ENCODE measurements around the gene PLXNA4. TPM values are rescaled to one million over a fixed set of nuclear protein-coding genes. Genes with fewer than 3 reads are reported as not detected.
A peak's percentile ranks its signal among the peaks of the same experiment; 100 is the strongest.

PLXNA4 gene
- total RNA-seq, 1 experiment from 2014 or later, result 11.2 TPM

DNA sequence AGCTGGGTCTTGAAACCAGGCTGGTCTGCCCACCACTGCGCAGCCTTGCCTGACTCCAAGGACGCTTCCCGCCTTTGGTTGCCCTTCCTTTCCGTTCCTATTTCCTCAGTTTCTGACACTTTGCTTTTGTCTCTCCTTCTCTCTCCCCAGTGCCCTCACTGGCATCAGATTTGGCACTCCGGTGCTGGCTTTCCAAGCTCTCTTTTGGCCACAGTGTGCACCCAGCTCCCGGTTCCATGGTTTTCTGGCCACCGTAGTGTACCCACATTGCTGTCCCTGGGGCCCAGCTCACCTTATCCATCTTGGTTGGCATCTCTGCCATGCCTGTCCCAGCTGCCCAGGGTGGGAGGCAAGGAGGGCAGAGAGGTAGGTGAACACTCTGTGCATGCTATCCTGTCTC, 142.2 kb downstream of the PLXNA4 start:
- no peak overlapping the region for H3K27ac ChIP-seq
- H3K4me3 ChIP-seq, result no peak overlapping the region
- H3K4me1 ChIP-seq, result no peaks in the 10 kb centered on the region

DNA sequence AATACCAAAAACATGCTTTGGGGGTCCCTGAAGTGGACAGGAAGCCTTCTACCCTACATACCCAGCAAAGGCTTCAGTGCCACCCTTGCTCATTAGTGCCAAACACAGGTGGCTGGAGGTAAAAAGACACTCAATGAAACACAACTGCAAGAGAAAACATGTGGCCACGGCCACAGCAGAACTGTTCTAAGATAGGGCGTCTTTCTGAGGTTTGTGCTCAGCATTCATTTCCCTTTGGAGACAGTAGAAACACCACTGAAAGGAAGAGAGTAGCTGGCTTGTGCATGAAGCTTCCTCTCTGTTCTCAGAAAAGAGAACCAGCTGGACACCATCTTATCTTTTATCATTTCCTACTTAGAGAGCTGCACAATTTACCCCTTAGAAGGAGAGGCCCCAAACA, 143.0 kb downstream of the PLXNA4 start:
- DNase-seq, result no peak
- Histone ChIP-seq H3K4me1 (no peaks in the 10 kb centered on the region), H3K27me3 (no peaks in the 10 kb centered on the region), H3K9me3 (replicated peaks) (no peaks in the 10 kb centered on the region), H3K4me3 (no peak overlapping the region), H3K27ac (no peak overlapping the region), H3K36me3 (no peaks in the 10 kb centered on the region)

More for the DNA sequence above, 142.2 kb downstream of the PLXNA4 start:
- Histone ChIP-seq H3K9me3 (replicated peaks) (no peaks in the 10 kb centered on the region), H3K27me3 (no peaks in the 10 kb centered on the region), H3K36me3 (no peaks in the 10 kb centered on the region)
- no peak for DNase-seq

DNA sequence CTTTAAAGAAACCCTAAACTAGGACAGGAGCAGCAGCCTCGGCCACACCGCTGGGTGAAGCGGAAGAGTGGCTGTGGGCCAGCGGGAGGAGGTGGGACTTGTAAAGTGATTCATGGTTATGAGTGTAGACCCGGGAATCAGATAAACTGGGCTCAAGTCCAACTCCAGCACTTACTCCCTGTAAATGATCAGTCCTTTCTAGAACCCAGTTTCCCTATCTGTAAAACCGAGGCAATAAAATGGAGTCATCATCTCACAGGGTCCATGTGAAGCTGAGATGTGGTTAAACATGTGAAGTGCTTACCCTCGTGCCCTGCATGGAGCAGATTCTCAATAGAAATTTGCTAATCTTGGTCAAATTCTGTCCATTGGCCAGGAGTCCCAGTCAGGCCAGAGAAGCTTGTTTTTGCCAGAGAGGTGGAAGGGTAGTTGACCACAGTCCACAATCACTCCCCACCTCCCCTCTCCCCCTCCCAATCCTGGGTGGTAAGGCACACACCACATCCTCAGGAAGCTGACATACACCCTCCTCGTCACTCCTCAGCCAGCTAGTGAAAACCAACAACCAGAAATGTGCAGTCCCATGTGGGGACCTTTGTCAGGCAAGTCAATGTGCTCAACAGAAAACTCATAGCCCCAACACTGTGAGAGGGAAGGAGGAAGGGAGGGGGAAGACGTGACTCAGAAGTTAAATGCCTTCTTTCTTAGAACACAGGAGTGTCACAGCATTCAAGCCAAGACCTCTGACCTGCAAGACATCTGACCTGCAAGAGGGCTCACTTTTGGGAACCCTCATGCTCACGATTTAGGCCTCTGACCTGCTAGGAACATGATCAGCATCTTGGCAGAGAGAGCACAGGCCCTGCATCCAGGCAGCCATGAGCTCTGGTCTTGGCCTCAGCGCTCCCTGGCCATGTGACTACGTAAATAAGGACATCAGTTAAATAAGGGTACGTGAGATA, 145.1 kb downstream of the PLXNA4 start:
- H3K27me3 ChIP-seq, result no peaks in the 10 kb centered on the region
- no peak overlapping the region for H3K4me3 ChIP-seq
- H3K9me3 ChIP-seq (replicated peaks), result no peaks in the 10 kb centered on the region
- no peaks in the 10 kb centered on the region for H3K36me3 ChIP-seq
- no peaks in the 10 kb centered on the region for H3K4me1 ChIP-seq
- DNase-seq, result peak in 1 of 2 experiments; percentile 10
- no peak overlapping the region for H3K27ac ChIP-seq

DNA sequence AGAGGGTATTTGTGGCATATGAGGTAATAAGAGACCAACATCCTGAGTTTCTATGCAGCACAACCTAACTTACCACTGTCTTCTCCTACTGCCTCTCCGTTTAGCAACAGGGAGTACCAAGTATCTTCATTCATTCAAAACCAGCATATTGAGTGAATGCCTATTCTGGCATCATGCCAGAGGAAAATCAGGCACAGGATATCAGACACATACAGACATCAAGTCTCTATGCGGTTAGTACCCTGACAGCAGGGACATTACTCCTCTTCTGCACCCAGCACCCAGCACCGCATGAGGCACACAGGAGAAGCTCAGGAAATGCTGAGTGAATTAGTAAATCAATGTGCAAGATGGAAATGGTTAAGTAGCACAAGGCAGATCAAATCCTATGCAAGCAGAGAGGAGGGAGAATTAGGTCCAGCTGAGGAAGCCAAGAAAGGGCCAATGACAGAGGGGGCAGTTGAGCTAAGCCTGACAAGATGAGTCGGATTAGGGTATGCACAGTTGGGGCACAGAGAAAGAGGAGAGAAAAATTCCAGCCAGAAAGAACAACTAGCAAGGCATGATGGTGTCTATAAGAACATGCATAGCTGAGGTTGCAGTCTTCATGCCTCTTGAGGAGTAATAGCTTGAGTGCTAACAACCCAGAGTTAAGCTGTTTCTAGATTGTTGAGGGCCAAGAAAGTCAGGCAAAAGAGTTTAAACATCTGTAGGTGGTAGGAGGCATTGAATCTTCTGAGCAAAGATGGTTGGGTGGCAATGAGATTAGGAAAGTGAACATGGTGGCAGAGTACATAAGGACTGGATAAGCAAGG, 146.0 kb downstream of the PLXNA4 start:
- DNase-seq, result no peak
- H3K27ac ChIP-seq, result no peak overlapping the region

DNA sequence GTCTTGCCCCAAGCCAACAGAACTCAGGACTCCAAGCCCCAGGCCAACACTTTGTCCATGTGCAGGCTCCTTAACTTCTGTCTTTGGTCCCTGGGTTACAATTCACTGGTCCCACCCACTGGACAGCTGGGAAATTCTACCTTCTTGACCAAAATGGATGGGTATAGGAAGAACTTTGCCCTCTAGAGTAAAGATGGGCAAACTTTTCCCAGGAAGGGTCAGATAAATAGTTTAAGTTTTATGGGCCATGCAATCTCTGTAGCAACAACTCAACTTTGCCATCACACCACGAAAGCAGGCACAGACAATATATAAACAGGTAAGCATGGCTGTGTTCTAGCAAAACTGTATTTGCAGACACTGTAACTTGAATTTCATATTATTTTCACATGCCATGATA, 147.1 kb downstream of the PLXNA4 start:
- Histone ChIP-seq H3K36me3 (no peaks in the 10 kb centered on the region), H3K4me3 (no peak overlapping the region), H3K27ac (no peak overlapping the region), H3K27me3 (no peaks in the 10 kb centered on the region), H3K4me1 (no peaks in the 10 kb centered on the region), H3K9me3 (replicated peaks) (no peaks in the 10 kb centered on the region)
- DNase-seq, result no peak

More for the DNA sequence above, 146.0 kb downstream of the PLXNA4 start:
- H3K9me3 ChIP-seq (replicated peaks), result no peaks in the 10 kb centered on the region
- no peaks in the 10 kb centered on the region for H3K27me3 ChIP-seq
- no peaks in the 10 kb centered on the region for H3K36me3 ChIP-seq
- H3K4me1 ChIP-seq, result no peaks in the 10 kb centered on the region
- H3K4me3 ChIP-seq, result no peak overlapping the region

DNA sequence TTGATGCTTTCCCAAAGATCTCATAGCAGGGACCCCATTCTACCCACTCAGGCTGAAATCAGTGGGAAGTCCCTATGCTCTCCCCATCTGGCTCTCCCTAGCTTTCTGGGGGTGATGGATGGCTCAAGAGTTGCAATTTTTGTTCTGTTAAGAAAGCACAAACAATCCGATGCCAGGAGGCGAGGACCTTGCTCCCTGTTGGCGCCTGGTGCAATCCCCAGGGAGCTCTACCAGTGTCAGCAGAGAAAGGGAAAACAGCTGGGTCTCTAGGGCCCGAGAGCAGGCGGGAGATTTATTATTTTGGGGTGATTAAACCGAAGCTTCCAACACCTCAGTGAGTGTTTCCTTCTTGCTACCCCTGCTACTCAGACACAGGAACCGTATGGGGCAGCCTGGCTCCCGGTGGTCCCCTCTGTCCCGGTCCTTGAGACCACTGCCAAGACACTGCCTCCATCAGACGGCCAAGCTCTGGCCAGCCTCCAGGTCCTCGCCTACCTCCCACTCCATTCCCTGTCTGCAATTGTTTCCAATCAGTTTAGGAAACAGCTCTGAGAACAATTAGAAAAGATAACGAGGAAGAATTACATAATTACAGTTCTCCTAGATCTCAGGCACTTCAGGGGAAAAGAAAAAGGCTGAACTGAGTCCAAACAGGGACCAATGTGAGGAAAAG, 147.9 kb downstream of the PLXNA4 start:
- no peak overlapping the region for H3K27ac ChIP-seq
- H3K27me3 ChIP-seq, result no peaks in the 10 kb centered on the region
- H3K4me1 ChIP-seq, result no peaks in the 10 kb centered on the region

DNA sequence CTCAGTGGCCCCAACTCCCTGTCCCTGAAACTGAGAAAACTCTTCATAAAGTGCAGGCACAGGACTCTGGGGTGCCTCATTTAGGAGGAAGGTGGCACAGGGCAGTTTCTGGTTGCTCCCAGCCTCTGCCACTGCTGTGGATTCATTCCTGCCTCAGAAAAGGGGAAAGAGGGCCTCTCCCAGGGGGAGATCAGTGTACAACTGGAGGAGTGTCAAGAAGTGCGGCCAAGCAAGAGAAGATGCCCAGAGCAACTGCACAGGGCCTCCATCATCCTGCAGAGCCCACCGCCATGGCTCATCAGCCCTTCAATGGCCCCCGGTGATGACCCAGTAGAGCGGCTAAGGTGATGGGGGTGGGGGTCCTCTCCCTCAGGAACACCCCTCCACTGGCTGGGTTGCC, 150.3 kb downstream of the PLXNA4 start:
- Histone ChIP-seq H3K27me3 (no peaks in the 10 kb centered on the region), H3K4me3 (no peak overlapping the region), H3K4me1 (0 out of 2 replicates have a peak, but pooled peaks cover 3% of the 10 kb centered on the region), H3K9me3 (replicated peaks) (no peaks in the 10 kb centered on the region), H3K36me3 (no peaks in the 10 kb centered on the region), H3K27ac (no peak overlapping the region)
- no peak for DNase-seq

More for the DNA sequence above, 147.9 kb downstream of the PLXNA4 start:
- no peaks in the 10 kb centered on the region for H3K9me3 ChIP-seq (replicated peaks)
- H3K36me3 ChIP-seq, result no peaks in the 10 kb centered on the region
- peak in 1 of 2 experiments; percentile 13 for DNase-seq
- no peak overlapping the region for H3K4me3 ChIP-seq

DNA sequence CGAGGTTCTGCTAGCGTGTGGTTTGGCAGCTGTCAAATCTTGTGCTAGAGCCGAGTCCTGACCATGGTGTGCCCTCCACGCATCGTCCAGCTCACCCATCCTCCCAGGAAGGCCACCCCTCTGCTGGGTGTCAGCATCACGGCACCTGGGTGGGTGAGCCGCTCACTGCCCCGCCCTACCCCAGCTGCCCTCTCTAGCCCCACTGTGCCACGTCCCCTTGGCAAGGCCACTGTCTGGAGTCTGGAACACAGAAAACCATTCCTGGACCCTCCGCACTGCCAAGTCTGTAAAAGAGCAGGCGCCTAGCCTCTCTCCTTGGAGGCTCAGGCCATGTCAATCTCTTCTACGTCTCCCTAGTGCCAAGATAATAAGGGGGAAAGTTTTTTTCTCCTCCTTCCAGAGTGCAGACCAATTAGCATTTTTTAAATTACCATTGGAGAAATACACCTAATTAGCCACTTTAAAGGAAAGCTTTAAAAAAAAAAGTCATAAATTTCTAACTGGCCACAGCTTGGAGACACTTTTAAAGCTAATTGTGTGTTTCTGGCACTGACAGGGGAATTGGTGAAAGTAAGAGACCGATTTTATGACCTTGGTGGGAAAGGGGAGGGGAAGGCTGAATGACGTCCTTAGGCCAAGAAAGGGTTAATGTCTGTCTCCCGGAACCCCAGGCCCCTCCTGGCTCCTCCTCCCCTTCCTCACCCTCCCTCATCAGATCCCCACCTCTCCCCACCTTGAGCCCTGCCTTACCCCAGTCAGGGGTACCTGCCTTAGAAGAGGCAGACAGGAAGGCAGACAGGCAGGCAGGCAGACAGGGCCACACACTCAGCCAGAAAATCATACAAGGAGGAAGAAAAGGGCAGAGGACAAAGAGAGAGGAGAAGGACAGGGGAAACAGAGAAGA, 151.2 kb downstream of the PLXNA4 start:
- H3K9me3 ChIP-seq (replicated peaks), result no peaks in the 10 kb centered on the region
- no peaks in the 10 kb centered on the region for H3K36me3 ChIP-seq
- peaks cover 3% of the 10 kb centered on the region; the same call in 1 of the 2 replicates for H3K4me1 ChIP-seq
- H3K4me3 ChIP-seq, result no peak overlapping the region
- no peak for DNase-seq
- no peak overlapping the region for H3K27ac ChIP-seq
- H3K27me3 ChIP-seq, result no peaks in the 10 kb centered on the region

DNA sequence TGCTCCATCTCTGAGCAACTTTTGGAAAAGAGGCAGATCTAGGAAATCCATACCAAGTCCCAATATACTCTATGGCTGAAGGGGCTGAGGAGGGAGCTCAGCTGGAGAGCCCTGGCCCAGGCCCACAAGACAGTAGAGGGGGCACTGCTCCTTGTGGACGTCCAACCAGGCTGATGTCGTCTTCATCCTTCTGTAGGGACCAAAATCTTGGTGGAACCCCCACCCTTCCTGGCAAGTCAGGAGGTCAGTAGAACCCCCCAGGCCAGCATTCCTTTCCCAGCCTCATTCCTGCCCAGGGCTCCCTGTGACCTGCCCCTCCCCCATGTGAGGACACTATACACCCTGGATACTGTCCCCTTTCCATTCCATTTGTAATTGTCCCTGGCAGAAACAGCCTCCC, 152.0 kb downstream of the PLXNA4 start:
- Histone ChIP-seq H3K36me3 (no peaks in the 10 kb centered on the region), H3K27me3 (no peaks in the 10 kb centered on the region), H3K4me3 (no peak overlapping the region), H3K4me1 (peaks cover 10% of the 10 kb centered on the region), H3K27ac (no peak overlapping the region), H3K9me3 (replicated peaks) (no peaks in the 10 kb centered on the region)
- DNase-seq, result no peak

DNA sequence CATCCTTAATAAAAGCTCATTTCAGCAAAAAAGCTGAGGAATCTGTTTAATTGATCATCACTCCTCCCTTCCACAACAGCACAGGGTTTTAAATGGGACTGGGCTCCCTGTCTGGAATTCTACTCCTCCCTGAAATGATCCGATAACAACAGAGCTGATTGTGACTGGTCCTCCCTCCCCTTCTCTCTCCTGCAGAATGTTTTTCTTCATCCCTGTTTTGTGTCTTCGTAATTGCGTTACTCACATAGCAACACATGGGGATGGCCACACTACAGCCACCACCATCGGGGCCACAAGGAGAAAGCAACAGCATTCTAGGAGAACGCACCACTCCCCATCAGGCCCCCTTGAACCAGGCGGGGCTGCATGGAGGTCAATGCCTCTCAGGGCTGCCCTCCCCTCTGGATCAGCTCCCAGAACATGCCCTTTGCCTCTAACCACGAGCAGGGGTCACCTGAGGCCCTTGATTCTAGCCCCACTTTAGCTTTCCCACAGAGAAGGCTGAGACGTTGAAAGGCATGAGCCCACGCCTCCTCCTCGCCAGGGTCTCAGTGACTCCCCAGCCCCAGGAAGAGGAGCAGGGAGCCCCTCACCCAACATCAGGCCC, 152.6 kb downstream of the PLXNA4 start:
- DNase-seq, result no peak
- no peak overlapping the region for H3K4me3 ChIP-seq
- H3K27ac ChIP-seq, result no peak overlapping the region
- peaks cover 13% of the 10 kb centered on the region for H3K4me1 ChIP-seq
- H3K9me3 ChIP-seq (replicated peaks), result no peaks in the 10 kb centered on the region
- H3K36me3 ChIP-seq, result no peaks in the 10 kb centered on the region
- no peaks in the 10 kb centered on the region for H3K27me3 ChIP-seq

DNA sequence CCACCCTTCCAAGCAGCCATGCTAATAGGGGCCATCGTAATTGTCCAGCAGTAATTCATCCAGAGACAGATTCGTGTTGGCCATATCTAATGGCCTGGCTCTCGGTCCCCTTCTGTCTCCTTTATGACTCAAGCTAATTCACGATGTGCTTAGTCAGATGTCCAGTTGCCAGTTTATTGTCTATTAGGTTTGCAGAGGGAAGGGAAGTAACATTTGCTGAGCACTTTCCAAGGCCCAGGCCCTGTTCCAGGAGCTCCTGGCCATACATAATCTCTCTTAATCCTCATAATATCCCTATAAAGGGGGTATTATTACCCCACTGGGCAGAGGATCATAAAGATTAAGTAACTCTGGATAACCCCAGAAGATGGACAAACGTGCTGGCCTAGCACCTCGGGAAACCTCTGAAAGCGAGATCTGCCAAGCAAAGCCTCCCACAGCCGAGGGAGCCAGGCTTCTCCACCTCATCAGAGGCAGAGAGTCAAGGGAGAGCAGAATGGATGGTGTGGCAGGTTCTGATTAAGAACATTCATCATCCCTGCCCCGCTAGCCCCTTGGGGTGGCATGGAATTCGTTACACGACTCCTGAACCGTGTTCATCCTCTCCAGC, 153.7 kb downstream of the PLXNA4 start:
- H3K36me3 ChIP-seq, result no peaks in the 10 kb centered on the region
- no peaks in the 10 kb centered on the region for H3K9me3 ChIP-seq (replicated peaks)
- H3K4me3 ChIP-seq, result no peak overlapping the region
- H3K4me1 ChIP-seq, result peaks cover 13% of the 10 kb centered on the region
- DNase-seq, result peak in 1 of 2 experiments; percentile 40
- no peak overlapping the region for H3K27ac ChIP-seq
- no peaks in the 10 kb centered on the region for H3K27me3 ChIP-seq

DNA sequence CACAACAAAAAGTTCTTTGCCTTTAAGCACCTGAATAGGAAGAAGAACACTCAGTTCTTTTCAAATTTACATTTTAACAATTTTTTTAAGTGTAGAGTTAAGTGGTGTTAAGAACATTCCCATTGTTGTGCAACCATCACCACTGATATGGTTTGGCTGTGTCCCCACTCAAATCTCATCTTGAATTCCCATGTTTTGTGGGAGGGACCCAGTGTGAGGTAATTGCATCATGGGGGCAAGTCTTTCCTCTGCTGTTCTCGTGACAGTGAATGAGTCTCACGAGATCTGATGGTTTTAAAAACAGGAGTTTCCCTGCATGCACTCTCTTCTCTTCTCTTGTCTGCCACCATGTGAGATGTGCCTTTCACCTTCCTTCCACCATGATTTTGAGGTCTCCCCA, 155.7 kb downstream of the PLXNA4 start:
- no peaks in the 10 kb centered on the region for H3K36me3 ChIP-seq
- H3K27ac ChIP-seq, result no peak overlapping the region
- H3K4me1 ChIP-seq, result peaks cover 13% of the 10 kb centered on the region
- H3K4me3 ChIP-seq, result no peak overlapping the region
- DNase-seq, result no peak
- no peaks in the 10 kb centered on the region for H3K9me3 ChIP-seq (replicated peaks)
- no peaks in the 10 kb centered on the region for H3K27me3 ChIP-seq

DNA sequence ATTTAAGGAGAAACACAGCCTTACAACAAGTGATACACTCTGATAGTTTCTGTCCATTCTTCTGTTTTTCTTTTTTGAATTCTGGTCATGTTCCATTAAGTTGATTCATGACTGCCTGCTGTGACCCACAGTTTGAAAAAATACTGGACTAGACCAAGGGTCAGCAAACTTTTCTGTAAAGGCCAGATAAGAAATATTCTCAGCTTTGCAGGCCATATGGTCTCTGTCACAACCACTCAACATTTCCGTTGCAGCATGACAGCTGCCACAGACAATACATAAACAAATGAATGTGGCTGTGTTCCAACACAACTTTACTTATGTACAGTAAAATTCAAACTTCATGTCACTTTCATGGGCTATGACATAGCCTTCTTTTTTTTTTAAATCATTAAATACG, 156.7 kb downstream of the PLXNA4 start:
- H3K9me3 ChIP-seq (replicated peaks), result no peaks in the 10 kb centered on the region
- peaks cover 13% of the 10 kb centered on the region for H3K4me1 ChIP-seq
- H3K27me3 ChIP-seq, result no peaks in the 10 kb centered on the region
- H3K36me3 ChIP-seq, result no peaks in the 10 kb centered on the region
- peak in 1 of 2 experiments; percentile 24 for DNase-seq
- H3K4me3 ChIP-seq, result no peak overlapping the region
- no peak overlapping the region for H3K27ac ChIP-seq
